ENCODE results near the gene FGFRL1.

- TF ChIP-seq POLR2AphosphoS5 (IDR thresholded peaks at IDR 0.05): no peak
- TF ChIP-seq CTCF (IDR thresholded peaks at IDR 0.05): no peak
- TF ChIP-seq POLR2A (IDR thresholded peaks at IDR 0.05): no peak
Measured at GRCh38 chr4:1047976-1048772, 36.7 kb downstream of the FGFRL1 start.

Data from breast epithelium (tissue), 3 donors.